SU-DHL-6 (cell line): ENCODE results near the gene JPH4.

Source experiments
- H2AFZ ChIP-seq: fragments of 200-600 bp; sonication (generic); 2 replicates; pipeline ENCODE4 v1.6.1; 2014; ENCODE audit warnings: low read depth, mild to moderate bottlenecking, moderate library complexity, mixed read lengths, antibody characterized with exemption, low read length; ENCODE audit not compliant: severe bottlenecking
- H3F3A ChIP-seq: fragments of 200-600 bp; shearing (Covaris generic); 2 replicates; pipeline ENCODE4 v1.6.0; 2016; ENCODE audit warnings: antibody characterized with exemption, mild to moderate bottlenecking; ENCODE audit not compliant: insufficient read depth
- H3K27ac ChIP-seq: fragments of 200-600 bp; sonication (generic); 2 replicates; pipeline ENCODE4 v1.5.1; 2016; ENCODE audit warnings: low read depth, mild to moderate bottlenecking, low read length, moderate library complexity, mixed read lengths
- H3K27me3 ChIP-seq: fragments of 200-600 bp; sonication (generic), shearing (Covaris generic); 2 replicates; pipeline ENCODE4 v1.6.0; 2014; ENCODE audit warnings: mild to moderate bottlenecking, low read length
- H3K36me3 ChIP-seq: fragments of 200-600 bp; sonication (generic); 2 replicates; pipeline ENCODE4 v1.6.1; 2014; ENCODE audit warnings: mild to moderate bottlenecking, low read length, mixed read lengths
- H3K4me2 ChIP-seq: fragments of 300-600, 200-600 bp; shearing (Covaris generic), sonication (generic); 2 replicates; pipeline ENCODE4 v1.6.0; 2014; ENCODE audit warnings: low read length, low read depth, mild to moderate bottlenecking; ENCODE audit not compliant: poor library complexity, severe bottlenecking
- H3K4me3 ChIP-seq: fragments of 200-600 bp; sonication (generic); 2 replicates; pipeline ENCODE4 v1.5.1; 2014; ENCODE audit warnings: antibody characterized with exemption, low read length, mild to moderate bottlenecking, mixed read lengths; ENCODE audit not compliant: insufficient read depth, poor library complexity, severe bottlenecking
- H3K79me2 ChIP-seq: fragments of 200-600 bp; sonication (generic); 2 replicates; pipeline ENCODE4 v1.6.1; 2014; ENCODE audit warnings: mild to moderate bottlenecking, low read length, moderate library complexity; ENCODE audit not compliant: insufficient read depth
- H3K9ac ChIP-seq: fragments of 200-600 bp; sonication (generic); 2 replicates; pipeline ENCODE4 v1.7.0; 2014; ENCODE audit warnings: mild to moderate bottlenecking, low read length
- H3K9me2 ChIP-seq: fragments of 200-600 bp; sonication (generic); replicated peaks from 2 replicates; pipeline ENCODE4 v1.6.1; 2014; ENCODE audit warnings: low read length; ENCODE audit not compliant: insufficient read depth
- H3K9me3 ChIP-seq: fragments of 200-600 bp; sonication (generic); 2 replicates; pipeline ENCODE4 v1.6.1; 2014; ENCODE audit warnings: low read length, mixed read lengths; ENCODE audit not compliant: insufficient read depth
- H4K20me1 ChIP-seq: fragments of 200-600 bp; sonication (generic); 2 replicates; pipeline ENCODE4 v1.6.1; 2014; ENCODE audit warnings: low read depth, mild to moderate bottlenecking, antibody characterized with exemption, low read length, moderate library complexity, mixed read lengths
- EZH2phosphoT487 ChIP-seq: fragments of 200-600 bp; sonication (generic), shearing (Covaris generic); conservative IDR thresholded peaks from 2 replicates; pipeline ENCODE4 v1.6.1; 2018; ENCODE audit warnings: mild to moderate bottlenecking, antibody characterized with exemption, low read length, moderate library complexity, mixed read lengths
- TF ChIP-seq, protein P1 (sequence below): fragments of 200-600 bp; sonication (generic); IDR thresholded peaks from one replicate; pipeline ENCODE4 v1.5.1; 2017; ENCODE audit warnings: antibody characterized with exemption, mild to moderate bottlenecking, low read length, moderate library complexity; ENCODE audit not compliant: insufficient read depth, poor library complexity, severe bottlenecking

Gene JPH4

DNA sequence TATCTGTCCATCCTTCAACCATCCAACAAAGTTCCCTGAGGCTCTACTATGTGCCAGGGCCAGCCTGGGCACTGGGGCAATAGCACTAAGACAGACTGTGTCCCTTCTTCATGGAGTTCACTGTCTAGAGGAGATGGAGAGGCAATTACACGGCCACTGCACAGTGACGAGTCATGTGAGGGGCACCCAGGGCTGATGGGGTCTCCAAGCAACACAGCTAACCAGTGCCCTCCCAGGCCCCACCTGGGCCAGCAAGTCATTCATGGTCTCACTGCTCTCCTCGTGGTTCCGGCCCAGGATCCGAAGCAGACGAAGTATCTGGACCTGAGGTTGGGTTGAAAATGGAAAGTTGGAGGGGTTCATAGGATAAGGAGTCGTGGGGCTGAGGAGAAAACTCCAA, 13.7 kb downstream of the JPH4 start:
- H2AFZ ChIP-seq, result no peak overlapping the region
- no peaks in the 10 kb centered on the region for H3K27me3 ChIP-seq
- peaks cover 9% of the 10 kb centered on the region; the same call in 1 of the 2 replicates for H3F3A ChIP-seq
- no peak overlapping the region for H3K27ac ChIP-seq
- H3K9me3 ChIP-seq, result no peaks in the 10 kb centered on the region
- peaks cover 18% of the 10 kb centered on the region for H3K79me2 ChIP-seq
- no peaks in the 10 kb centered on the region for H3K36me3 ChIP-seq
- no peak overlapping the region for H3K4me3 ChIP-seq
- no peak overlapping the region for H3K9ac ChIP-seq
- H3K4me2 ChIP-seq, result no peak overlapping the region
- H4K20me1 ChIP-seq, result no peaks in the 10 kb centered on the region
- TF ChIP-seq EZH2phosphoT487, result no peak
- TF ChIP-seq, protein P1, sequence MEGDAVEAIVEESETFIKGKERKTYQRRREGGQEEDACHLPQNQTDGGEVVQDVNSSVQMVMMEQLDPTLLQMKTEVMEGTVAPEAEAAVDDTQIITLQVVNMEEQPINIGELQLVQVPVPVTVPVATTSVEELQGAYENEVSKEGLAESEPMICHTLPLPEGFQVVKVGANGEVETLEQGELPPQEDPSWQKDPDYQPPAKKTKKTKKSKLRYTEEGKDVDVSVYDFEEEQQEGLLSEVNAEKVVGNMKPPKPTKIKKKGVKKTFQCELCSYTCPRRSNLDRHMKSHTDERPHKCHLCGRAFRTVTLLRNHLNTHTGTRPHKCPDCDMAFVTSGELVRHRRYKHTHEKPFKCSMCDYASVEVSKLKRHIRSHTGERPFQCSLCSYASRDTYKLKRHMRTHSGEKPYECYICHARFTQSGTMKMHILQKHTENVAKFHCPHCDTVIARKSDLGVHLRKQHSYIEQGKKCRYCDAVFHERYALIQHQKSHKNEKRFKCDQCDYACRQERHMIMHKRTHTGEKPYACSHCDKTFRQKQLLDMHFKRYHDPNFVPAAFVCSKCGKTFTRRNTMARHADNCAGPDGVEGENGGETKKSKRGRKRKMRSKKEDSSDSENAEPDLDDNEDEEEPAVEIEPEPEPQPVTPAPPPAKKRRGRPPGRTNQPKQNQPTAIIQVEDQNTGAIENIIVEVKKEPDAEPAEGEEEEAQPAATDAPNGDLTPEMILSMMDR, result no peak
- no peaks in the 10 kb centered on the region for H3K9me2 ChIP-seq

GRCh38 chr14:23564181-23564812, 14.3 kb downstream of the JPH4 start:
- no peaks in the 10 kb centered on the region for H3K36me3 ChIP-seq
- no peaks in the 10 kb centered on the region for H3K9me3 ChIP-seq
- no peaks in the 10 kb centered on the region for H4K20me1 ChIP-seq
- no peaks in the 10 kb centered on the region for H3K9me2 ChIP-seq
- H3K4me3 ChIP-seq, result no peak overlapping the region
- TF ChIP-seq EZH2phosphoT487, result no peak
- TF ChIP-seq, protein P1, result no peak
- H3K79me2 ChIP-seq, result peaks cover 18% of the 10 kb centered on the region
- no peak overlapping the region for H3K9ac ChIP-seq
- peaks cover 8% of the 10 kb centered on the region; the same call in 1 of the 2 replicates for H3F3A ChIP-seq
- no peak overlapping the region for H2AFZ ChIP-seq
- H3K27me3 ChIP-seq, result no peaks in the 10 kb centered on the region
- H3K27ac ChIP-seq, result no peak overlapping the region
- H3K4me2 ChIP-seq, result no peak overlapping the region

DNA sequence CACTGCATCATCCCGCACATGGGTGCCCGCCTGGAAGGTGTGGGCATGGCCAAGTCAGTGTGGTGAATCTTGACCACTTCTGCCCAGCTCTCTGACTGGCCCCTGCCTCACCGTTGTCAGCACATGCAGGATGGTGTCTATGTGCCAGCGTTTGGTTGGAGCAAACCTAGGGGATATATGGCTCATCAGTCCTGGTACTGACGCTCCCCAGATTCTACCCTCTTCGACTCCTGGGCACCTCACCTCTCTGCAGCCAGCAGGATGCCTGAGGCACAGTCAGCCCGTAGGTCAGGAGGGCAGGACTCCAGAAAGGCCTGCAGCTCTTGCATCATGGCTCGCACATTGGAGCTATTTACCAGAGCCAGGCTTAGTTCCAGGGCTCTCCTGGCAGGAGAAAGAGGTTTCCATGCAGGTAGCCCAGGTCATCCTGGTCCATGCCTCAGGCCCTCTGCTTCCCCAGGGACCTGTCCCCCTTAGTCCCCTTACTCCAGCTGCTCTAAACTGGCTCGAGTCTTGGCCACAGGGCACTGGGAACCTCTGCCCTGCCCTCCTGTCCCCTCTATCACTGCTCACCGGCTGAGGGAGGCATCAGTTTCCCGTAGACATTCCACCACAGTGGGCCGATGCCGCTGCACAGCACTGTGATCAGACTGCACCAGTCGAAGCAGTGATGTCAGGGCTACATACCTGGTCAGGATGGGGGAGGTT, 15.0 kb downstream of the JPH4 start:
- Histone ChIP-seq H3K9ac (no peak overlapping the region), H3K36me3 (no peaks in the 10 kb centered on the region), H3K9me2 (no peaks in the 10 kb centered on the region), H3K4me2 (no peak overlapping the region), H2AFZ (no peak overlapping the region), H3K9me3 (no peaks in the 10 kb centered on the region), H3F3A (0 out of 2 replicates have a peak, but pooled peaks cover 1% of the 10 kb centered on the region), H3K79me2 (peaks cover 18% of the 10 kb centered on the region), H3K27me3 (no peaks in the 10 kb centered on the region), H4K20me1 (no peaks in the 10 kb centered on the region), H3K27ac (no peak overlapping the region), H3K4me3 (no peak overlapping the region)
- TF ChIP-seq, protein P1, result no peak
- no peak for TF ChIP-seq EZH2phosphoT487
